Sigmoid colon (tissue), 4 donors: ENCODE data around the gene DNAJC15.

Experiments used
- CTCF ChIP-seq, 4 experiments: fragments of 450-650 bp in 3 of 4; fragments of 200-600 bp in 1 of 4; IDR thresholded peaks; one replicate each; pipeline ENCODE4 v1.5.1; 2016 to 2019; ENCODE audit warnings: antibody characterized with exemption in 4 of 4, mild to moderate bottlenecking in 3 of 4, moderate library complexity in 2 of 4
- EP300 ChIP-seq, 4 donors: sonication (generic); formaldehyde crosslinking; IDR thresholded peaks; one replicate each; pipeline ENCODE4 v1.6.1; 2017; ENCODE audit warnings: antibody characterized with exemption in 4 of 4
- POLR2A ChIP-seq, 2 donors: fragments of 450-650 bp; IDR thresholded peaks; one replicate each; pipeline ENCODE4 v1.6.1; 2016; ENCODE audit warnings: antibody characterized with exemption in 2 of 2, mild to moderate bottlenecking in 2 of 2, moderate library complexity in 2 of 2

DNA sequence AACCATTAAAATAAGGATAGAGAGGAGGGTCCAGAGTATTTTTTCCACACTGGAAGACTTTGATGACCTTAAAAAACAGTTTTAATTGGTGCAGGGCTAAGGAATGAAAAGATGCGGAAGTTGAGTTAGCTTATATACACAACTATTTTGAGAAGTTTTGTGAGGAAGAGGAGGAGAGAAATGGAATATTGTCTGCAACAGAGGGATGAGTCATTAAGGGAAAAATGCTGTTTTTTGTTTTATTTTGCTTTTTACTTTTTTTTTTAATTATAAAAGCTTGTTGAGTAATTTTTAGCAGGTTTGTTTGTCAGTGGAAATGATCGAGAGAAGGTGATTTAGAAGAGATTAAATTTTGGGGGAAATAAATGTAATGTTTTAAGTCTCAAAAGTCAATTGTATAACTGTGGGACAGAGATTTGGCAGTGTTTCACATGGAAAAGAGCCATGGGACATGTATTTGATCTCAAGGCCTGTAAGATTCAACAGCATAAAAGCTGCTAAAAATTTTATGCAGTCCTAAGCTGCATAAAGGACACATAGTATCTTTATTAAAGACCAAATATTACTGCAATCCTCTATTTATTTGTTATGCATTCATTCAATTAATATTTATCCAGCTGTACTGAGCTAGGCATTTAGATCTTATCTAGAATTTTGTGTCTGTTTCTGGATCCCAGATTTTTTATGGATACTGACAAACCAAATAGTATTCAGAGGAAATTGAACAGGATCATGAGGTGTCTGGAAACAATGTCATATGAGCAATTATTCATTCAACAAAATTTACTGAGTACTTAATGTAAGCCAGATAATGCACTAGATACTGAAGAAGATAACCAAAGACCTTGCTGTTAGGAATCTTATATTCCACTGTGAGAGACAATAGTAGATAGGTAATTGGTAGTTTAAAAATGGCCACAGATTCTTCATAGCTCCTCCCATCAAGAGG lies 72.7 kb downstream of the DNAJC15 start:
- no peak for TF ChIP-seq CTCF (IDR thresholded peaks at IDR 0.05)
- no peak for TF ChIP-seq EP300 (IDR thresholded peaks at IDR 0.05)
- no peak for TF ChIP-seq POLR2A (IDR thresholded peaks at IDR 0.05)
